SH-SY5Y (cell line): ENCODE results near the gene PYURF.
A peak's percentile ranks its signal among the peaks of the same experiment; 100 is the strongest.

Source experiments
- GATA2 ChIP-seq: IDR thresholded peaks from 2 replicates; pipeline ENCODE4 v1.6.1; 2011; ENCODE audit warnings: mild to moderate bottlenecking, low read depth, low read length
- GATA3 ChIP-seq: IDR thresholded peaks from 2 replicates; pipeline ENCODE4 v1.6.1; 2011; ENCODE audit warnings: low read depth, mild to moderate bottlenecking, low read length, moderate library complexity

GRCh38 chr4:88526221-88526815 is 2.7 kb upstream of the PYURF start:
- TF ChIP-seq GATA3 (0 out of 2 replicates have a peak, but pooled peaks have one; percentile 26), GATA2 (peak; percentile 57)
